ENCODE measurements around the gene EIF1. TPM values are rescaled to one million over a fixed set of nuclear protein-coding genes. Genes with fewer than 3 reads are reported as not detected.

The EIF1 gene
- total RNA-seq, 1 donor from 2014 or later, result 368 TPM

DNA sequence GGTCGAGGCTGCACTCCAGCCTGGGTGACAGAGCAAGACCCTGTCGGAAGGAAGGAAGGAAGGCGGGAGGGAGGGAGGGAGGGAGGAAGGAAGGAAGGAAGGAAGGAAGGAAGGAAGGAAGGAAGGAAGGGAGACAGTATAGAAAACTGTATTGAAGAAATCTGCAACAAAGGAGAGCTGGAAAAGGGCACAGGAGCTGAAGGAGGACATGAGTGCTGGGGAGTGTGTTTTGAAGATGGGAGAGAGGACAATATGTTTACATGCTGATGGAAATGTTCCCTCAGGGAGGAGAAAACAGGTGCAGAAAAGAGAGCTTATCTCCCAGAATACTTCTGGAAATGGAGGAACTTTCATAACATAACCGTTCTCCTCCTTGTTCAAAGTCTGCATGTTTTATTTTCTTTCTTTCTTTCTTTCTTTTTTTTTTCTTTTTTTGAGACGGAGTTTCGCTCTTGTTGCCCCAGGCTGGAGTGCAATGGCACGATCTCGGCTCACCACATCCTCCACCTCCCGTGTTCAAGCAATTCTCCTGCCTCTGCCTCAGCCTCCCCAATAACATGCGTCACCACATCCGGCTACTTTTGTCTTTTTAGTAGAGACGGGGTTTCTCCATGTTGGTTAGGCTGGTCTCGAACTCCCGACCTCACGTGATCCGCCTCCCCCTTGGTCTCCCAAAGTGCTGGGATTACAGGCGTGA is 48.4 kb downstream of the EIF1 start:
- no peak for DNase-seq (ENCODE audit: low read depth)
- H3K4me3 ChIP-seq (ENCODE audit: low read depth, low read length), result no peak overlapping the region
- TF ChIP-seq, protein P1, sequence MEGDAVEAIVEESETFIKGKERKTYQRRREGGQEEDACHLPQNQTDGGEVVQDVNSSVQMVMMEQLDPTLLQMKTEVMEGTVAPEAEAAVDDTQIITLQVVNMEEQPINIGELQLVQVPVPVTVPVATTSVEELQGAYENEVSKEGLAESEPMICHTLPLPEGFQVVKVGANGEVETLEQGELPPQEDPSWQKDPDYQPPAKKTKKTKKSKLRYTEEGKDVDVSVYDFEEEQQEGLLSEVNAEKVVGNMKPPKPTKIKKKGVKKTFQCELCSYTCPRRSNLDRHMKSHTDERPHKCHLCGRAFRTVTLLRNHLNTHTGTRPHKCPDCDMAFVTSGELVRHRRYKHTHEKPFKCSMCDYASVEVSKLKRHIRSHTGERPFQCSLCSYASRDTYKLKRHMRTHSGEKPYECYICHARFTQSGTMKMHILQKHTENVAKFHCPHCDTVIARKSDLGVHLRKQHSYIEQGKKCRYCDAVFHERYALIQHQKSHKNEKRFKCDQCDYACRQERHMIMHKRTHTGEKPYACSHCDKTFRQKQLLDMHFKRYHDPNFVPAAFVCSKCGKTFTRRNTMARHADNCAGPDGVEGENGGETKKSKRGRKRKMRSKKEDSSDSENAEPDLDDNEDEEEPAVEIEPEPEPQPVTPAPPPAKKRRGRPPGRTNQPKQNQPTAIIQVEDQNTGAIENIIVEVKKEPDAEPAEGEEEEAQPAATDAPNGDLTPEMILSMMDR (IDR thresholded peaks at IDR 0.05; ENCODE audit: insufficient read depth, low read length, poor library complexity, severe bottlenecking), result no peak
- H3K36me3 ChIP-seq (ENCODE audit: control insufficient read depth, insufficient read depth, low read length), result no peaks in the 10 kb centered on the region
- H3K27me3 ChIP-seq (ENCODE audit: control insufficient read depth, insufficient read depth, low read length), result peaks cover 42% of the 10 kb centered on the region

DNA sequence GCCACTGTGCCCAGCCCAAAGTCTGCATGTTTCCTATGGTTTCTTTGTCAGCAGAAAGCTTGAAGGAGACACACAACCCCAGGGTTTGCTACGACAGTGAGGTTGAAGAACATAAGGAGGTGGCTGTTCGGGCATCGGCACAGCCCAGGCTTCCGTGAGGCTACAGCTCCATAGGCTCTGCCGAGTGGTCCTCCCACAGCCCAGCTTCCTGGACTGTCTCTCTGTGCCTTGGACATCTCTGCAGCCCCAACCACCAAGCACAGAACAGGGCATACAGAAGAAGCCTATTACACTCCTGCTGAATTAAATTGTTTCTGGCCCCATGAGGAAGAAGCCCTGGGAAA is 49.0 kb downstream of the EIF1 start:
- DNase-seq (ENCODE audit: low read depth), result no peak
- H3K4me3 ChIP-seq (ENCODE audit: low read depth, low read length), result no peak overlapping the region
- H3K27me3 ChIP-seq (ENCODE audit: control insufficient read depth, insufficient read depth, low read length), result peaks cover 37% of the 10 kb centered on the region
- no peaks in the 10 kb centered on the region for H3K36me3 ChIP-seq (ENCODE audit: control insufficient read depth, insufficient read depth, low read length)
- TF ChIP-seq, protein P1 (IDR thresholded peaks at IDR 0.05; ENCODE audit: insufficient read depth, low read length, poor library complexity, severe bottlenecking), result no peak

DNA sequence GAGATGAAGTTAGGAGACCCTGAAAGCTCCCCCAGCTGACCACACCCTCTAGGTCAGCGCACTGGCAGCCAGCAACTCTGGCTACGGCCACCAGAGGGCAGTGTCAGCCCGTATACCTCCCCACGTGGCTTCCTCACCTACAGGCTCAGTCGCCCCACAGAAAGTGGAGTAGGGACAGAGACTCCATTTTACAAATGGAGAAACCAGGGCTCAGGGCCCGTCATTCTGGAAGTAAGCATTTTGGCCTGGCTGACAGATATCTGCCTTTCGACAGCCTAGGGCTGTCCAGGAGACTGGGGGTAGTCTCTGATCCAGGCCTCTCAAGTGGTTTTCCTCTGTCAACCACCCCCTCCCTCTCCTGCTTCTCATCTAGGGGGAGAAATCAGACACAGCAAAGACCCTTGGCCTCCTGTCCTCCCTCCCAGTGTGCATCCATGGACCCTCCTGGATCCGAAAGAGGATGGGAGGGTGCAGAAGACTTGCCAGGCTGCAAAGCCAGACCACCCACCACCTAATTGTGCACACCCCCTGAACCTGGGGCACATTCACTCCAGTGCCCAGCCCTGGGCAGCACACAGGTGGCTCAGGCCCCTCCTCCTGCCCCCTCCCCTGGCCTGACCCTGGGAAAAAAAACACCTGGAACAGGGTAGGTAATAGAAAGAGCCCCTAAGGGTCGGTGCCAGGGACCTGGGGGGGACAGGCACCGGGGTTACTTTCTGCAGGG is 49.6 kb downstream of the EIF1 start:
- Histone ChIP-seq H3K27me3 (ENCODE audit: control insufficient read depth, insufficient read depth, low read length) (peaks cover 32% of the 10 kb centered on the region), H3K4me3 (ENCODE audit: low read depth, low read length) (no peak overlapping the region), H3K36me3 (ENCODE audit: control insufficient read depth, insufficient read depth, low read length) (no peaks in the 10 kb centered on the region)
- DNase-seq (ENCODE audit: low read depth), result no peak
- TF ChIP-seq, protein P1 (IDR thresholded peaks at IDR 0.05; ENCODE audit: insufficient read depth, low read length, poor library complexity, severe bottlenecking), result peak; percentile 96

DNA sequence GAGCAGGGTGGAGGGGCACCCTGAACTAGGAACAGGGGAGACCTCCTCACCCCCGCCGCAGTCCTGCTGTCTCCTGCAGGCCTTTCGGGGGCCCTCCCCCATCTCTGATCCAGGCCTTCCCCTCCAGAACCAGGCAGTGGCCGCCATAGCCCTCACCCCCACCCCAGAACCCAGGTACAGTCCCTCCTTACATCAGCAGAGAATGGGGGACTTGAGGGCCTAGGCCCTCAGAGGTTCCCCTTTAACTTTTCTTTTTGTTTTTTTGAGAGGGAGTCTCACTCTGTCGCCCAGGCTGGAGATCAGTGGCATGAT is 50.1 kb downstream of the EIF1 start:
- no peak for DNase-seq (ENCODE audit: low read depth)
- no peak overlapping the region for H3K4me3 ChIP-seq (ENCODE audit: low read depth, low read length)
- H3K36me3 ChIP-seq (ENCODE audit: control insufficient read depth, insufficient read depth, low read length), result no peaks in the 10 kb centered on the region
- TF ChIP-seq, protein P1 (IDR thresholded peaks at IDR 0.05; ENCODE audit: insufficient read depth, low read length, poor library complexity, severe bottlenecking), result no peak
- peaks cover 27% of the 10 kb centered on the region for H3K27me3 ChIP-seq (ENCODE audit: control insufficient read depth, insufficient read depth, low read length)

DNA sequence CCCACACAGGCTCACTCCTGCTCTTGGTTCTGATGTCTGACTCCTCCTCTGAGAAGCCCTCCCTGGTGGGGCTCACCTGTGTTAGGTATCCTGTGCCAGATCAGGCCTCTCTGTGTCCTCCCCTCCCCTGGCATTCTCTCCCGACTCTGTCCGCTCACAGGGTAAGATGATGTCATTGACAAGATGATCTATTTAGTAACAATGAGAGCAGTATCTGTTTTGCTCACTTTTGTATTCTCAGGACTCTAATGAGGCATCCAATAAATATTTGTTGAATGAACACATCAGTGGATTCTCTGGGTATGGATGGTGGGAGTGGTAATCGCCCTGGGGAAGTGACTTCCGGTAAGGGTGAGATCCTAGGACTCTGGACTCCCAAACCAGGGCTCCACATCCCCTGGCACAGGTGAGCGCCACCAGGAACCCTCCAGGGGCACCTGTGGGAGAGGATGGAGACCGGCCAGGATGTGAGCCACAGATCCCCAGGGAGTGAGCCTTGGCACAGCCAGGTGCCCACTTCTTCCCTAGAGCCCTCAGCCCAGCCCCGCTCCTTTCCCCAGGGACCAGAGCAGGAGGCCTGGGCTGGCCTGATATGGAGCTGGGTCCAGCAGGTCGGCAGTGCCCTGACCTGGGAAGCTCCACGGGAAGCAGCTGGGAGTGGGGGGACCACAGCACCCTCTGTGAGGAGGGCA is 51.1 kb downstream of the EIF1 start:
- Histone ChIP-seq H3K27me3 (ENCODE audit: control insufficient read depth, insufficient read depth, low read length) (peaks cover 17% of the 10 kb centered on the region), H3K36me3 (ENCODE audit: control insufficient read depth, insufficient read depth, low read length) (no peaks in the 10 kb centered on the region), H3K4me3 (ENCODE audit: low read depth, low read length) (no peak overlapping the region)
- peak; percentile 50 for DNase-seq (ENCODE audit: low read depth)
- TF ChIP-seq, protein P1 (IDR thresholded peaks at IDR 0.05; ENCODE audit: insufficient read depth, low read length, poor library complexity, severe bottlenecking), result no peak
